ENCODE results near the gene CNP.

CNP gene

DNA sequence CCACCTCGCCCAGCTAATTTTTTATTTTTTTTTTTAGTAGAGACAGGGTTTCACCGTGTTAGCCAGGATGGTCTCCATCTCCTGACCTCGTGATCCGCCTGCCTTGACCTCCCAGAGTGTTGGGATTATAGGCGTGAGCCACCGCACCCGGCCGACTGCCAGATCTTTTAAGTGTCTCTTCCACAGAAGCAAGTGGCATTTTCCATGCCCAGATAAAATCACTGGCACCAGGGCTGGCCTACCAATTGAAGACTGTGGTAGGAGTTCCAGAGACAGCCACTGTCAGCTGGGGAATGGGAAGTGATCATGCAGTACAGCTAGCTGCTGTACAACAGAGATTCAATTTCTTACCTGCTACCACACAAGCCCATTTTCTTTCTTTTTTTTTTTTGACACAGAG, 17.9 kb downstream of the CNP start:
- H3K4me3 ChIP-seq (ENCODE audit: low read depth, low read length), result no peak overlapping the region
- DNase-seq (ENCODE audit: low read depth), result no peak
- TF ChIP-seq, protein P1, sequence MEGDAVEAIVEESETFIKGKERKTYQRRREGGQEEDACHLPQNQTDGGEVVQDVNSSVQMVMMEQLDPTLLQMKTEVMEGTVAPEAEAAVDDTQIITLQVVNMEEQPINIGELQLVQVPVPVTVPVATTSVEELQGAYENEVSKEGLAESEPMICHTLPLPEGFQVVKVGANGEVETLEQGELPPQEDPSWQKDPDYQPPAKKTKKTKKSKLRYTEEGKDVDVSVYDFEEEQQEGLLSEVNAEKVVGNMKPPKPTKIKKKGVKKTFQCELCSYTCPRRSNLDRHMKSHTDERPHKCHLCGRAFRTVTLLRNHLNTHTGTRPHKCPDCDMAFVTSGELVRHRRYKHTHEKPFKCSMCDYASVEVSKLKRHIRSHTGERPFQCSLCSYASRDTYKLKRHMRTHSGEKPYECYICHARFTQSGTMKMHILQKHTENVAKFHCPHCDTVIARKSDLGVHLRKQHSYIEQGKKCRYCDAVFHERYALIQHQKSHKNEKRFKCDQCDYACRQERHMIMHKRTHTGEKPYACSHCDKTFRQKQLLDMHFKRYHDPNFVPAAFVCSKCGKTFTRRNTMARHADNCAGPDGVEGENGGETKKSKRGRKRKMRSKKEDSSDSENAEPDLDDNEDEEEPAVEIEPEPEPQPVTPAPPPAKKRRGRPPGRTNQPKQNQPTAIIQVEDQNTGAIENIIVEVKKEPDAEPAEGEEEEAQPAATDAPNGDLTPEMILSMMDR (IDR thresholded peaks at IDR 0.05; ENCODE audit: insufficient read depth, low read depth, low read length, missing control alignments), result no peak

DNA sequence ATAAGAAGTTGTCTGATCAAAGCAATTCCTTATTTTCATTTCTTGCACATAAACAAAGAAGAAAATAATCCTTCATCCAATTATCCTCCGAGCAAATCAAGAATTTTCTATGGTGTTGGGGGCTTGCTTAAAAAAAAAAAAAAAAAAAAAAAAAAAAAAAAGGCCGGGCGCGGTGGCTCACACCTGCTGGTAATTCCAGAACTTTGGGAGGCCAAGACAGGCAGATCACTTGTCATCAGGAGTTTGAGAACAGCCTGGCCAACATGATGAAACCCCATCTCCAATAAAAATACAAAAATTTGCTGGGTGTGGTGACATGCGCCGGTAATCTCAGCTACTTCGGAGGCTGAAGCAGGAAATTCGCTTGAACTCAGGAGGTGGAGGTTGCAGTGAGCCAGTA, 19.3 kb downstream of the CNP start:
- DNase-seq (ENCODE audit: low read depth), result no peak
- H3K4me3 ChIP-seq (ENCODE audit: low read depth, low read length), result no peak overlapping the region
- TF ChIP-seq, protein P1 (IDR thresholded peaks at IDR 0.05; ENCODE audit: insufficient read depth, low read depth, low read length, missing control alignments), result no peak

DNA sequence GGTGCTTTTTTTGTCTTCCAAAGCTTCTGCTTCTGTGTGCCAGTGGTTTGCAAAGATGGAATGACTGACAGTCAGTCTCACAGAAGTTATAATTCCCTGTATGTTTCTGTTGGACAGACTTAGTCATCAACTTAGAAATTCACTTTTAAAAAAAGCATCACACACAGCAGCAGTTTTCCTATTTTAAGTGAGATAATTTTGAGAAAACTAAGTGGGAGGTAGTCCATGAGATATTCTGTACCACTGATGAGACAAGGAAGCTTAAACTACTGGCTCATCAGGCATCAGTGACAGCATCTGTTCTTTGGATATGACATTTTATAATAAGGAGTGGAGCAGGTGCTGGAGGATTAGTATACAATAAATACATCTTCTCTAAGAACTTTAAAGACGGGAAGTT, 20.0 kb downstream of the CNP start:
- DNase-seq (ENCODE audit: low read depth), result no peak
- TF ChIP-seq, protein P1 (IDR thresholded peaks at IDR 0.05; ENCODE audit: insufficient read depth, low read depth, low read length, missing control alignments), result no peak
- H3K4me3 ChIP-seq (ENCODE audit: low read depth, low read length), result no peak overlapping the region

DNA sequence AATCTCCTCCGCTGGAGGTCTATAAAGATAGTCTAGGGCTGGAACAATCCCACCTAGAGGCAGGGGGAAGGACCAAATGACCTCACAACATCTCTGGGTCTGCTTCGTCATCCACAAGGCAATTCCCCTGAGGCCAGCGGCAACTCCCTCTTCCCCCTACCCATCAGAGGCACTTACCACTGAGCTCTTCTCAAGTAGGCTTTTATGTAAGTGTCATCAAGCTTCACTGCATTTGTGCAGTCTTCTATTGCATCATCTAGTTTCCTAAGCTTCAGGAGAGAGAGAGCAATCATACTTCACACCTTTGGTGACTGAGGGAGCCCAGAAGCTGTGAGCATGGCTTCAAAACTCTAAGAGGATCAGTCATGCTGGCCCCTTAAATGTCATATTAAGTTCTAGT, 21.0 kb downstream of the CNP start:
- TF ChIP-seq, protein P1 (IDR thresholded peaks at IDR 0.05; ENCODE audit: insufficient read depth, low read depth, low read length, missing control alignments), result no peak
- no peak for DNase-seq (ENCODE audit: low read depth)

DNA sequence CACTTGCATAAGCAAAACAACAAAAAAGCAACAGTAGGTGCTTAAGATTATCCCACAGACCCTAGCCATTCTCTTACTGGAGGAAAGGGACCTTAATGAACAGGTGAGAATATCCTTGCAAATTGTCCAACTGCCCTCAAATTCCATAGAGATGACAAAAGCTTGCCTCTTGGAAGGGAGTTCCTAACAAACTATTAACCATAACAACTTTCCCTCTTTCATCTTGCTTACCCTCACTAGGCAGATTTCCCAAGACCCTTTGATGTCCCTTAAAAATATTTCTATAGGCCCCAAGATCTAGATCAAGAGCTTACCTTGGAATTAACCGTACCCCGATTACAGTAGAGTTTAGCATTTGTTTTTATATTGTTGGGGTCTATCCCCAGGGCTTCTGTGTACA, 21.8 kb downstream of the CNP start:
- no peak for DNase-seq (ENCODE audit: low read depth)
- no peak overlapping the region for H3K4me3 ChIP-seq (ENCODE audit: low read depth, low read length)
- TF ChIP-seq, protein P1 (IDR thresholded peaks at IDR 0.05; ENCODE audit: insufficient read depth, low read depth, low read length, missing control alignments), result no peak

More for the DNA sequence above, 21.0 kb downstream of the CNP start:
- no peak overlapping the region for H3K4me3 ChIP-seq (ENCODE audit: low read depth, low read length)

DNA sequence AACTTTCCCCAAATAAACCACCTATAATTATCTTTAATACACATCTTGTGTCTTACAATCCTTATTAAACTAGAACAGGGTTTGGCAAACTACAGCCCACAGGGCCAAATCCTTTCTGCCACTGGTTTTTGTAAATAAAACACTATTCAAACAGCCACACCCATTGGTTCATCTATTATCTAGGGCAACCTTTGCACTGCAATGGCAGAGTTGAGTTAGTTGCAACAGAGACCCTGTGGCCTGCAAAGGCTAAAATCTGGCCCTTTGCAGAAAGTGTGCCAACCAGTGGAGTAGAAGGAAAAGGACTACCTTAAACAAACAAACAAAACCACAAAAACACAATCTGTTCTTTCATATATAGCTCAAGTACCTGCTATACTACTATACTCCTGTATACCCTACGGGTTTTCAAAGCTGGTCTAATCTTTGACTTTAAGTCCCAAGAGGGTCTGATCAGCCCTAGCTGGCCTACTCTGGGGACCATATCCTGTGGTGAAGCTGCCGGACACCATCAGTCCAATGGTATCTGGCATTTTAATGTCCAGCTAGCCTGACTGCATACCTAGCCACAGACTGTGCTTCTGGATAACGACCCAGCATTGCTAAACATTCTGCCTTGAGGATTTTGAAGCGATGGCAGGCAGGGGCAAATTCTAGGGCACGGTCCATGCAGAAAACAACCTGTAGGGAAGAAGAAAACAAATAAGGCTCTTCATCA, 23.3 kb downstream of the CNP start:
- TF ChIP-seq, protein P1 (IDR thresholded peaks at IDR 0.05; ENCODE audit: insufficient read depth, low read depth, low read length, missing control alignments), result no peak
- H3K4me3 ChIP-seq (ENCODE audit: low read depth, low read length), result no peak overlapping the region
- DNase-seq (ENCODE audit: low read depth), result no peak

DNA sequence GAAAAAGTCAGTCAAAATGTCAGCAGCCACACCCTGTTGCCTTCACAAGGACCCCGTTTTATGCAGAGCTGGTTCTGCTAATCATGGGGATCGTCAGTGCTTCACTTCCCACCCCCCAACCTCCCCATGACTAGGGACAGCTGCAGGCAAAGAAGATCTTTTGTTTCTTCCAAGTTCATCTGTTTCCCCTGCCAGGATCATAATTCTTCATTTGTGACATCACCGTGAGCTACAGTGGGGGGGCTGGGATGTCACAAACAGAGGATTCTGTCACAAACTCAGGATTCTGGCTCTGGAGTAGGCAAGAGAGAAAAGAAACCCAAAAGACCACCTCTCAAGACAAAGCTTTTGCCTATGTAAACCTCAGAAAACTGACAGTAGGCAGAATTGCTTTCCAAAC, 26.0 kb downstream of the CNP start:
- no peak overlapping the region for H3K4me3 ChIP-seq (ENCODE audit: low read depth, low read length)
- no peak for DNase-seq (ENCODE audit: low read depth)
- TF ChIP-seq, protein P1 (IDR thresholded peaks at IDR 0.05; ENCODE audit: insufficient read depth, low read depth, low read length, missing control alignments), result no peak
